HepG2 (cell line): ENCODE data around the gene CCL23. TPM values are rescaled to one million over a fixed set of nuclear protein-coding genes. Genes with fewer than 3 reads are reported as not detected.

ENCODE experiments used
- AHR ChIP-seq: IDR thresholded peaks from 2 replicates; pipeline ENCODE4 v1.6.1; 2018; ENCODE audit warnings: missing genetic modification reagents, missing compliant biosample characterization
- CENPX ChIP-seq: sonication (generic); formaldehyde crosslinking; IDR thresholded peaks from 2 replicates; pipeline ENCODE4 v1.9.0; 2021; ENCODE audit warnings: mild to moderate bottlenecking, missing genetic modification reagents, moderate library complexity
- GABPB1 ChIP-seq: IDR thresholded peaks from 2 replicates; pipeline ENCODE4 v1.6.1; 2016; ENCODE audit warnings: mild to moderate bottlenecking, missing genetic modification reagents, moderate library complexity, missing compliant biosample characterization
- HHEX ChIP-seq: IDR thresholded peaks from 2 replicates; pipeline ENCODE4 v1.6.1; 2016; ENCODE audit warnings: control low read depth
- KDM2A ChIP-seq: sonication (generic); formaldehyde crosslinking; IDR thresholded peaks from 2 replicates; pipeline ENCODE4 v1.4.0; 2020; ENCODE audit warnings: low read depth, missing genetic modification reagents, borderline replicate concordance
- NCOA5 ChIP-seq: sonication (generic); formaldehyde crosslinking; IDR thresholded peaks from 2 replicates; pipeline ENCODE4 v1.4.0; 2020; ENCODE audit warnings: missing genetic modification reagents
- NR2C2 ChIP-seq: sonication (generic); formaldehyde crosslinking; IDR thresholded peaks from 2 replicates; pipeline ENCODE4 v1.4.0; 2020; ENCODE audit warnings: missing genetic modification reagents, mild to moderate bottlenecking, moderate library complexity, borderline replicate concordance
- PHF21A ChIP-seq: sonication (generic); formaldehyde crosslinking; IDR thresholded peaks from 2 replicates; pipeline ENCODE4 v1.5.0; 2020; ENCODE audit warnings: mild to moderate bottlenecking, missing genetic modification reagents
- RBAK ChIP-seq: sonication (generic); formaldehyde crosslinking; IDR thresholded peaks from 2 replicates; pipeline ENCODE4 v1.5.1; 2020; ENCODE audit warnings: mild to moderate bottlenecking, missing genetic modification reagents
- THAP7 ChIP-seq: sonication (generic); formaldehyde crosslinking; IDR thresholded peaks from 2 replicates; pipeline ENCODE4 v1.8.1; 2023; ENCODE audit warnings: mild to moderate bottlenecking, missing genetic modification reagents
- ZBTB14 ChIP-seq: sonication (generic); formaldehyde crosslinking; IDR thresholded peaks from 2 replicates; pipeline ENCODE4 v1.4.0; 2020; ENCODE audit warnings: missing genetic modification reagents
- ZBTB3 ChIP-seq: sonication (generic); formaldehyde crosslinking; IDR thresholded peaks from 2 replicates; pipeline ENCODE4 v1.4.0; 2020; ENCODE audit warnings: low read depth, mild to moderate bottlenecking, moderate library complexity, missing genetic modification reagents, borderline replicate concordance
- ZBTB8A ChIP-seq: sonication (generic); formaldehyde crosslinking; IDR thresholded peaks from 2 replicates; pipeline ENCODE4 v1.4.0; 2020; ENCODE audit warnings: mild to moderate bottlenecking, low read depth, missing genetic modification reagents, borderline replicate concordance
- ZKSCAN1 ChIP-seq: fragments of 150-350 bp; IDR thresholded peaks from 2 replicates; pipeline ENCODE4 v1.6.1; 2014; ENCODE audit warnings: low read length
- ZNF264 ChIP-seq: sonication (generic); formaldehyde crosslinking; IDR thresholded peaks from 2 replicates; pipeline ENCODE4 v1.4.0; 2020; ENCODE audit warnings: missing genetic modification reagents
- ZNF318 ChIP-seq: sonication (generic); formaldehyde crosslinking; IDR thresholded peaks from 2 replicates; pipeline ENCODE4 v1.4.0; 2020; ENCODE audit warnings: mild to moderate bottlenecking, missing genetic modification reagents
- ZNF484 ChIP-seq: sonication (generic); formaldehyde crosslinking; IDR thresholded peaks from 2 replicates; pipeline ENCODE4 v1.5.1; 2020; ENCODE audit warnings: mild to moderate bottlenecking, low read depth, missing genetic modification reagents, borderline replicate concordance
- ZNF510 ChIP-seq: sonication (generic); formaldehyde crosslinking; IDR thresholded peaks from 2 replicates; pipeline ENCODE4 v1.4.0; 2020; ENCODE audit warnings: low read depth, mild to moderate bottlenecking, missing genetic modification reagents
- ZNF564 ChIP-seq: sonication (generic); formaldehyde crosslinking; IDR thresholded peaks from 2 replicates; pipeline ENCODE4 v1.8.1; 2023; ENCODE audit warnings: mild to moderate bottlenecking, missing genetic modification reagents
- ZNF672 ChIP-seq: sonication (generic); formaldehyde crosslinking; IDR thresholded peaks from 2 replicates; pipeline ENCODE4 v1.8.1; 2022; ENCODE audit warnings: missing genetic modification reagents
- ZNF776 ChIP-seq: sonication (generic); formaldehyde crosslinking; IDR thresholded peaks from 2 replicates; pipeline ENCODE4 v1.4.0; 2020; ENCODE audit warnings: mild to moderate bottlenecking, missing genetic modification reagents
- ZNF781 ChIP-seq: sonication (generic); formaldehyde crosslinking; IDR thresholded peaks from 2 replicates; pipeline ENCODE4 v1.5.1; 2020; ENCODE audit warnings: borderline replicate concordance, mild to moderate bottlenecking, missing genetic modification reagents; ENCODE audit errors: not compliant biosample characterization
- polyA plus RNA-seq, 8 experiments: library from polyadenylated mRNA; depleted of rRNA in 3 of 8; stranded (reverse) in 7 of 8; unstranded in 1 of 8; fragments of >200 nt; fragmentation: Illumina TruSeq in 4 of 8; extraction: Trizol in 4 of 8; gene quantifications; 2 replicates each; pipeline versions ENCODE4 v1.2.1 to v1.2.3, GENCODE V29; 2011 to 2016; ENCODE audit warnings: low read depth in 4 of 8, missing spikeins in 1 of 8, mixed read lengths in 1 of 8; ENCODE audit not compliant: insufficient read depth in 1 of 8
- total RNA-seq, 5 experiments: library from RNA; depleted of rRNA; stranded (reverse); fragments of >200 nt; fragmentation: Illumina TruSeq; extraction: Trizol; gene quantifications; 2 replicates each; pipeline ENCODE4 v1.2.3, GENCODE V29; 2016; ENCODE audit warnings: low read depth in 1 of 5

The CCL23 gene
- total and polyA plus RNA-seq, 2 of the 13 experiments (the other 11 are each of a cell fraction or from before 2014, with no cell fraction given) = not detected

- no peak for TF ChIP-seq ZNF318 (CRISPR knock-in tag)
- no peak for TF ChIP-seq ZNF564
- 0 out of 2 replicates have a peak, but pooled peaks have one; percentile 58 for TF ChIP-seq AHR (CRISPR knock-in tag)
- TF ChIP-seq ZNF672 (CRISPR knock-in tag) = no peak
- TF ChIP-seq ZBTB8A (CRISPR knock-in tag) = no peak
- TF ChIP-seq KDM2A (CRISPR knock-in tag) = peak; percentile 51; the same call in 1 of the 2 replicates
- TF ChIP-seq ZNF264 (CRISPR knock-in tag) = no peak
- peak; percentile 21; the same call in 1 of the 2 replicates for TF ChIP-seq HHEX (CRISPR knock-in tag)
- TF ChIP-seq ZNF484 = no peak
- TF ChIP-seq ZKSCAN1 = no peak
- TF ChIP-seq THAP7 (CRISPR knock-in tag) = no peak
- no peak for TF ChIP-seq CENPX (CRISPR knock-in tag)
- TF ChIP-seq ZNF510 (CRISPR knock-in tag) = no peak
- TF ChIP-seq ZBTB3 (CRISPR knock-in tag) = no peak
- TF ChIP-seq PHF21A (CRISPR knock-in tag) = peak; percentile 58; the same call in 1 of the 2 replicates
- TF ChIP-seq ZBTB14 = no peak
- TF ChIP-seq ZNF781 (CRISPR knock-in tag) = no peak
- peak; percentile 32; the same call in 1 of the 2 replicates for TF ChIP-seq GABPB1
- TF ChIP-seq RBAK (CRISPR knock-in tag) = no peak
- no peak for TF ChIP-seq NCOA5 (CRISPR knock-in tag)
- TF ChIP-seq ZNF776 = no peak
- no peak; the same call in 1 of the 2 replicates for TF ChIP-seq NR2C2 (CRISPR knock-in tag)
Observed at GRCh38 chr17:35981908-35982330, 35.9 kb downstream of the CCL23 start (continued).
